ENCODE measurements around the gene CCDC182. TPM values are rescaled to one million over a fixed set of nuclear protein-coding genes. Genes with fewer than 3 reads are reported as not detected.

CCDC182 gene
- polyA plus RNA-seq, 1 experiment: not detected

DNA sequence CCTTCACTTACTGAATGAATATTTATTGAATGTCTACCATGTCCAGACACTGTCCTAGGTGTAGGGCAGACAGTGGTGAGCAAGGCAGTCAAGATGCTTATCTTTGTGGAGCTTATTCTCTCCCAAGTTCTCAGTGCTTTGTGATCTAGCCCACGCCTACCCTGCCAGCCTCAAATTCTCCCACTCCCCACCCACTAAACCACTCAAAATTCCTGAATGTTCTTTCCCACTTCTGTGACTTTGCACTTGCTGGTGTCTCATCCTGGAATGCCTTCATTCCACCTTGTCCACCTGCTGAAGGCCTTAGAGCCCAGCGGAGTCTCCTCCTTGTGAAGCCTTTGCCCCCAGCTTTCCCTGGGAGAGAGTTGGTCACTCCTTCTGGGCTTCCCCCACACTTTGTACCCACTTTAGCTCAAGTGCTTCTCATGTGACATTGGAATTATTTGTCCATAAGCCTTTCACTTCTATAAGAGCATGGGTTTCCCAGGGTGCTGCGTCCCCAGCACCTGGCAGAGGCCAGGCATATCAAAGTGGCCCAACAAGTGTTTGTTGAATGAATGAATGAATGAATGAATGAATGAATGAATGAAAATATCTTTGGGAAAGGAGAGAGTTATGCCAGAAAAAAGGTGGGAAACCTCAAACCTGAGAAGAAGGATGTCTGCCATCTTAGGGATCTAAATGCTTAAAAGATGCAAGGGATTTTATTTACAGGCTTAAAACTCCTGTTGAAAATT, 23.0 kb downstream of the CCDC182 start:
- Histone ChIP-seq H3K4me3 (ENCODE audit: low read depth, low read length) (no peak overlapping the region), H3K27ac (ENCODE audit: low read depth, low read length) (no peak overlapping the region), H3K27me3 (ENCODE audit: control insufficient read depth, insufficient read depth, low read length) (peaks cover 12% of the 10 kb centered on the region), H3K9me3 (ENCODE audit: control insufficient read depth, insufficient read depth, low read length) (no peaks in the 10 kb centered on the region)
- TF ChIP-seq, protein P1, sequence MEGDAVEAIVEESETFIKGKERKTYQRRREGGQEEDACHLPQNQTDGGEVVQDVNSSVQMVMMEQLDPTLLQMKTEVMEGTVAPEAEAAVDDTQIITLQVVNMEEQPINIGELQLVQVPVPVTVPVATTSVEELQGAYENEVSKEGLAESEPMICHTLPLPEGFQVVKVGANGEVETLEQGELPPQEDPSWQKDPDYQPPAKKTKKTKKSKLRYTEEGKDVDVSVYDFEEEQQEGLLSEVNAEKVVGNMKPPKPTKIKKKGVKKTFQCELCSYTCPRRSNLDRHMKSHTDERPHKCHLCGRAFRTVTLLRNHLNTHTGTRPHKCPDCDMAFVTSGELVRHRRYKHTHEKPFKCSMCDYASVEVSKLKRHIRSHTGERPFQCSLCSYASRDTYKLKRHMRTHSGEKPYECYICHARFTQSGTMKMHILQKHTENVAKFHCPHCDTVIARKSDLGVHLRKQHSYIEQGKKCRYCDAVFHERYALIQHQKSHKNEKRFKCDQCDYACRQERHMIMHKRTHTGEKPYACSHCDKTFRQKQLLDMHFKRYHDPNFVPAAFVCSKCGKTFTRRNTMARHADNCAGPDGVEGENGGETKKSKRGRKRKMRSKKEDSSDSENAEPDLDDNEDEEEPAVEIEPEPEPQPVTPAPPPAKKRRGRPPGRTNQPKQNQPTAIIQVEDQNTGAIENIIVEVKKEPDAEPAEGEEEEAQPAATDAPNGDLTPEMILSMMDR (IDR thresholded peaks at IDR 0.05; ENCODE audit: low read depth, low read length): no peak
- ChIA-PET CTCF (interaction anchor here (1.1 kb wide), 2 partner anchors 111 to 479 kb away, joined by 3 read pairs; no protein-coding TSS in a partner anchor), POLR2A (no interaction called here)
- no peak for DNase-seq (ENCODE audit: low read depth, low spot score)

DNA sequence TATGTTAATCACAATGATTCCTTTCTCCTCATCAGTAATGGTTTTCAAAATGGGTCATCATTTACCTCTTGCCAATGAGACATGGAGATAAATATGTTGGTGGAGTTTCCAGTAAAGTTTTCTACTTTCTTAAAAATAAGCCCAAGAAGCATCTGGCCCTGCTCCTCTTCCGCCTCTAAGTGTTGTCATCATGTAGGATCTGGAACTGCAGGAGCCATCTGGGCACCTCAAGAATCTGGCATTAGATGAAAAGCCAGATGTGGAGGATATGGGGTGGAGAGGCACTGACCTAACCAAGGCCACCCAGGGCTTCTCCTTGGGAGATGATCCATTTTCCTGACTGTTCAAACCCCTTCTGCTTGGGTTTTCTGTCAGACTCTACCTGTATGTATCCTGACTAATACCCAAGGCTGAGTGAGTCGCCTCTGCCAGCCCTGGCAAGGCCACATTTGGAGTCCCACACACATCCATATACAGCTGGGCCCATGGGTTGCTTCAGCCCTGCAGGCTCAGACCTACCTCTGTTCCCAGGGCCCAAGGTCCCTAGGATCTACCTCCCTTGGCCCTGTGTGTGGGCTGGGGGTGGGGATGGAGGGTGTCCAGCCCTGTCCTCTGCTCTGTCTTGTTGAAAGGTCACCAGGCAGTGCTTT, 24.6 kb downstream of the CCDC182 start:
- CTCF ChIA-PET: interaction anchor here (1.0 kb wide), 1 partner anchor 478 kb away, joined by 3 read pairs; no protein-coding TSS in a partner anchor
- H3K9me3 ChIP-seq (ENCODE audit: control insufficient read depth, insufficient read depth, low read length): no peaks in the 10 kb centered on the region
- H3K4me3 ChIP-seq (ENCODE audit: low read depth, low read length): no peak overlapping the region
- no peak overlapping the region for H3K27ac ChIP-seq (ENCODE audit: low read depth, low read length)
- H3K27me3 ChIP-seq (ENCODE audit: control insufficient read depth, insufficient read depth, low read length): peaks cover 19% of the 10 kb centered on the region
- TF ChIP-seq, protein P1 (IDR thresholded peaks at IDR 0.05; ENCODE audit: low read depth, low read length): no peak
- POLR2A ChIA-PET: no interaction called here
- DNase-seq (ENCODE audit: low read depth, low spot score): no peak

DNA sequence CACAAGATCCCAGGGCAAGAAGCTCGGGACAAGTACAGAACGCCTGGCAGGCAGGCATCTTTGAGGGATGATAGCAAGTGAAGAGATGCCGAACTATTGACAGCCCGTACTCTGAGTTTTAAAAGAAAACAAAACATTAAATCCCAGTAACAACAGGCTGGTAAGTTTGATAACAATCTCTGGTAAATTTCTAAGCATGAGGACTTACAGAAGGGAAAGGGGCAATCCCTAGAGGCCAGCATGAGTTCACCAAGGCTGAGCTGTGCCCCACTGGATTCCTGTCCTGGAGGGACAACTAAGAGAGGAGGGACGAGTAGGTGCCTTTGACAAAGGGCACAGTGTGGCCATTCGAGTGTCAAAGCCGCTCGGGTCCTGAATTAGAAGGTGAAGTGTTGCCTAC, 26.2 kb downstream of the CCDC182 start:
- TF ChIP-seq, protein P1 (IDR thresholded peaks at IDR 0.05; ENCODE audit: low read depth, low read length): no peak
- Histone ChIP-seq H3K4me3 (ENCODE audit: low read depth, low read length) (no peak overlapping the region), H3K9me3 (ENCODE audit: control insufficient read depth, insufficient read depth, low read length) (no peaks in the 10 kb centered on the region), H3K27ac (ENCODE audit: low read depth, low read length) (no peak overlapping the region), H3K27me3 (ENCODE audit: control insufficient read depth, insufficient read depth, low read length) (peaks cover 27% of the 10 kb centered on the region)
- POLR2A ChIA-PET: no interaction called here
- CTCF ChIA-PET: no interaction called here
- no peak for DNase-seq (ENCODE audit: low read depth, low spot score)

DNA sequence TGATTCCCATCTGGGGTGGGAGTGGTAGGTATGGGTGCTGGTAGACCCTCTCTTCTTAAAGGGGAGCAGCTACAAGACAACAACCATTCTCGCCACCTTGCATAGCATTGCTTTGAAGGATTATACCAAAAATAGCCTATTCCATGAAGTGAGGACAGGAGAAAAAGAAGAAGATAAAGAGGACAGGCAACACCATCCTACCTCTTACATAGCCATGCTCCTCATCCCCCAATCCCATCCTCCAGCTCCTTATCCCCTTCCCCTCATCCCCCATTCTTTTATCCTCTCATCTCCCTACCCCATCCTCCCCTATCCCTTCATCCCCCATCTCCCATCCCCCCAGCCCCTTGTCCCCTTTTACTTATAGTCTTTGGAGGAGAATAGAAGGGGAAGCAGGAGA, 29.1 kb downstream of the CCDC182 start:
- Histone ChIP-seq H3K9me3 (ENCODE audit: control insufficient read depth, insufficient read depth, low read length) (no peaks in the 10 kb centered on the region), H3K27ac (ENCODE audit: low read depth, low read length) (no peak overlapping the region), H3K27me3 (ENCODE audit: control insufficient read depth, insufficient read depth, low read length) (peaks cover 27% of the 10 kb centered on the region), H3K4me3 (ENCODE audit: low read depth, low read length) (no peak overlapping the region)
- DNase-seq (ENCODE audit: low read depth, low spot score): no peak
- TF ChIP-seq, protein P1 (IDR thresholded peaks at IDR 0.05; ENCODE audit: low read depth, low read length): no peak
- CTCF ChIA-PET: interaction anchor here (1.2 kb wide), 1 partner anchor 43 kb away, joined by 3 read pairs; no protein-coding TSS in a partner anchor
- POLR2A ChIA-PET: no interaction called here

DNA sequence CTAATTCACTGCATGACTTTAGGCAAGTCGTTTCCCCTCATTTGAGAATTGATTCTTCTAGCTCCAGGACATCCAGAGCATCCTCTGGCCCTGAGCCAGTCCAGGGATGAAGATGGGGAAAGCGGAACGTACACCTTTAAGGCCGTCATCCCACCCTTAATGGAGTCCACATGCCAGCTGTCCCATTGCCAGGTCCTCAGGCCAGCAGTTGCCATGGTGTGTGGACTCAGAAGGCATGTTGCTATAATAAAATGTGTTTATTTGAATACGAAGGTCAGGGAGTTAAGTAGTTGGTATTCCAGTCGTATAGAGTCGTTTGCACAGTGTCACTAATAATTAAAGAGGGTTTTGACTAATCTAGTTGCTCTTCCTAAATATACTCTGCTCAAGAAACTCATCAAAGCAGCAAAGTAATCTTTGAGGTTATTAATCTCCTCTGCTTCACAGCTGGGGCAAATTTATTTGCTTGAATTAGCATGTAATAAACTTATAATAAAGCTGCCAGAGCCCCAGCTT, 30.4 kb downstream of the CCDC182 start:
- H3K4me3 ChIP-seq (ENCODE audit: low read depth, low read length): no peak overlapping the region
- DNase-seq (ENCODE audit: low read depth, low spot score): no peak
- no peaks in the 10 kb centered on the region for H3K9me3 ChIP-seq (ENCODE audit: control insufficient read depth, insufficient read depth, low read length)
- CTCF ChIA-PET: no interaction called here
- peaks cover 27% of the 10 kb centered on the region for H3K27me3 ChIP-seq (ENCODE audit: control insufficient read depth, insufficient read depth, low read length)
- TF ChIP-seq, protein P1 (IDR thresholded peaks at IDR 0.05; ENCODE audit: low read depth, low read length): no peak
- H3K27ac ChIP-seq (ENCODE audit: low read depth, low read length): no peak overlapping the region
- POLR2A ChIA-PET: no interaction called here

All from AG04450 (cell line).